ENCODE data around the gene NXPE3. TPM values are rescaled to one million over a fixed set of nuclear protein-coding genes. Genes with fewer than 3 reads are reported as not detected.

Gene NXPE3
- total and polyA plus RNA-seq, 2 experiments from 2014 or later = 4.9 to 7.3 TPM

- H3K27ac ChIP-seq = no peak overlapping the region
Observed at GRCh38 chr3:101847328-101847727, 68.3 kb downstream of the NXPE3 start.

GRCh38 chr3:101848326-101848725 lies 69.3 kb downstream of the NXPE3 start:
- H3K4me3 ChIP-seq = peak overlapping the region; percentile 97
- peaks cover 14% of the 10 kb centered on the region for H3K4me1 ChIP-seq (ENCODE audit: low read depth)
- H3K36me3 ChIP-seq = peaks cover 15% of the 10 kb centered on the region
- H3K27me3 ChIP-seq = no peaks in the 10 kb centered on the region
- peak overlapping the region; percentile 93 for H3K27ac ChIP-seq
- no peak for DNase-seq (ENCODE audit: low read depth in 1 of 2, low spot score in 1 of 2)
- no peaks in the 10 kb centered on the region for H3K9me3 ChIP-seq (ENCODE audit: low read depth)
- TF ChIP-seq CTCF (IDR thresholded peaks at IDR 0.05; ENCODE audit: low read depth, low read length) = no peak

More at GRCh38 chr3:101847328-101847727, 68.3 kb downstream of the NXPE3 start:
- peaks cover 5% of the 10 kb centered on the region for H3K36me3 ChIP-seq
- H3K9me3 ChIP-seq (ENCODE audit: low read depth) = no peaks in the 10 kb centered on the region
- no peaks in the 10 kb centered on the region for H3K27me3 ChIP-seq
- TF ChIP-seq CTCF (IDR thresholded peaks at IDR 0.05; ENCODE audit: low read depth, low read length) = no peak
- DNase-seq (ENCODE audit: low read depth in 1 of 2, low spot score in 1 of 2) = no peak
- peaks cover 14% of the 10 kb centered on the region for H3K4me1 ChIP-seq (ENCODE audit: low read depth)
- H3K4me3 ChIP-seq = no peak overlapping the region

- no peak for TF ChIP-seq CTCF (IDR thresholded peaks at IDR 0.05; ENCODE audit: low read depth, low read length)
- peaks cover 14% of the 10 kb centered on the region for H3K4me1 ChIP-seq (ENCODE audit: low read depth)
- peak within 1 kb of the TSS; percentile 97 for H3K4me3 ChIP-seq
- no peaks in the 10 kb centered on the region for H3K9me3 ChIP-seq (ENCODE audit: low read depth)
- no peaks in the 10 kb centered on the region for H3K27me3 ChIP-seq
- peak within 1 kb of the TSS; percentile 93 for H3K27ac ChIP-seq
- peak; percentile 95 to 98 for DNase-seq (ENCODE audit: low read depth in 1 of 2, low spot score in 1 of 2)
- peaks cover 22% of the 10 kb centered on the region for H3K36me3 ChIP-seq
Observed at GRCh38 chr3:101848754-101849713, 70.0 kb downstream of the NXPE3 start, which contains the start of gene NFKBIZ. Gene NFKBIZ, plus strand, starts transcription at chr3:101849514. Its CDS starts 115 bp downstream, at chr3:101849629.

- Histone ChIP-seq H3K27me3 (no peaks in the 10 kb centered on the region), H3K36me3 (peaks cover 29% of the 10 kb centered on the region), H3K4me1 (ENCODE audit: low read depth) (peaks cover 14% of the 10 kb centered on the region), H3K4me3 (peak overlapping the region; percentile 97), H3K27ac (peak overlapping the region; percentile 93), H3K9me3 (ENCODE audit: low read depth) (no peaks in the 10 kb centered on the region)
- TF ChIP-seq CTCF (IDR thresholded peaks at IDR 0.05; ENCODE audit: low read depth, low read length) = no peak
- DNase-seq (ENCODE audit: low read depth in 1 of 2, low spot score in 1 of 2) = peak in 1 of 2 donors; percentile 52
Observed at GRCh38 chr3:101849714-101850245, 70.8 kb downstream of the NXPE3 start.

GRCh38 chr3:101850246-101851051 lies 71.4 kb downstream of the NXPE3 start:
- Histone ChIP-seq H3K27ac (peak overlapping the region; percentile 93), H3K4me1 (ENCODE audit: low read depth) (peaks cover 14% of the 10 kb centered on the region), H3K9me3 (ENCODE audit: low read depth) (no peaks in the 10 kb centered on the region), H3K27me3 (no peaks in the 10 kb centered on the region), H3K4me3 (peak overlapping the region; percentile 97), H3K36me3 (peaks cover 36% of the 10 kb centered on the region)
- TF ChIP-seq CTCF (IDR thresholded peaks at IDR 0.05; ENCODE audit: low read depth, low read length) = no peak
- peak in 1 of 2 donors; percentile 73 for DNase-seq (ENCODE audit: low read depth in 1 of 2, low spot score in 1 of 2)

Measured in cardiac muscle cell (in vitro differentiated cells and primary cell).